Fibroblast of skin of scalp (primary cell): ENCODE results near the gene SCARB2.

Source experiments
- DNase-seq: peaks from one replicate; pipeline ENCODE4 v3.0.0-alpha.2; 2013

SCARB2 gene

DNA sequence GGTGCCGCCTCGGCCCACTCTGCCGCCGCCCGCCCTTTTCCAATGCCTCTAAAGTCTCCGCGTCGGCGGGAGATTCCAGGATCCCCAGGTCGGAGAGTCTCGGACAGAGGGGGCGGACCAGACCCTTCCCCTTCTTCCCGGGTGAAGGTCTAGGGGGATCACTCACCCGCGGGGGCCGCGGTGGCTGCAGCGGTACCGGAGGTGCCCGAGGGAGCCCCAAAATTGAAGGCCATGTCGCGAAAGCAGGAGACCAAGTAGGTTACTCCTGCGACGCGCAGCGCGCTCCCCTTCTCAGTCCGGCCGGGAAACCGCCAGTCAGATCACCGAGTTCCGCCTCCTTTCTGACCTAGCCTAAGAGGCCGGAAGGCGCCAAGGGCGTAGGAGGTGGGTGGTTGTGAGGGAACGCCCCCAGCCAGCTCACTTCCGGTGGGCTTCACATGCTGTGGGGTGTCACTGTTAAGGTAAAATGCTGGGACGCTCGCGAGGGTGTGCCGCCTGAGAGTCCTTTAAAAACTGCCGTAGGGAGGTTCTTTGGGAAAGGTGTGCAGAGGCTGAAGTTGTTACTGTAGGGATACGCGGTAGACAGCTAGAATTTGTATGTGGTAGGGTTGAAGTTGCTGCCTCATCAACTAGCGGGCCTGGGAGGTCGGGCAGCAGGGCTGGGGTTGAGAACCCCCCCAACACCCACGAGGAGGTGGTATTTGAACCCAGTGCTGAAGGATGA lies 65.3 kb downstream of the SCARB2 start, which contains the start of gene NUP54:
Gene NUP54, minus strand, starts transcription at position 256 of the 724 bp plus-strand sequence. Its CDS starts 23 bp downstream, at position 233.
- peak; percentile 94 for DNase-seq

DNA sequence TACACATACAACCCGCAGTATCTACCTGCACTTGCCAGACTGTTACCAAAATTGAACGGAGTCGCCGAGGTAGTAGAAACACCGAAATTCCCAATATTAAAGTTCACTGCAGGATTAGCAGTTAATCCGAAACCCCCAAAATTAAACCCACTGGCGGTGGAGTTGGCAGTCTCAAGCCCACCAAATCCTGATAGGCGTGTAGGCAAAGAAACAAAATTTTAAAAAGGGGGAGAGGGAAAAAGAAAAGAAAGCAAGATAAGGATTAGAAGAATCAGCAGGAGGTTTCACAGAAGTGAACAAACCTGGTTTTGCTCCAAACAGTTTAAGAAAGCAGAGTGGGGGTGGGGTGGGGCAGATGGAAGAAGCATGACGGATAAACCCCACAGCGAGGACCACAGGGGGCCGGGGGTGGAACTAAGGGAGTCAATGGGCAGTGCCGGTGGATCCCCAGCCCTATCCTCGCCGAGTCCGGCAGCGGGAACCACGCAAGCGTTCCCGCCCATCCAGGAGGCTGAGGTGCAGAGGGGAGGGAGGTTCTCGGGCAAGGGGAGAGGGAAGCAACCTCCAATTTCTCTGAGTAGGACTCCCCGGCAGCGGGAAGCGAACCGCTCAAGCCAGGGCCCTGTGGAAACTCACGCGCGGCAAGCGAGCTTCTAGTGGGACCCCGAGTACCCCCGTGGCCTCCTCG lies 66.0 kb downstream of the SCARB2 start:
- DNase-seq, result peak; percentile 82

GRCh38 chr4:76144546-76144945 lies 69.1 kb downstream of the SCARB2 start:
- DNase-seq, result no peak

- no peak for DNase-seq
These were observed 72.4 kb downstream of the SCARB2 start for GRCh38 chr4:76141241-76141640.

DNA sequence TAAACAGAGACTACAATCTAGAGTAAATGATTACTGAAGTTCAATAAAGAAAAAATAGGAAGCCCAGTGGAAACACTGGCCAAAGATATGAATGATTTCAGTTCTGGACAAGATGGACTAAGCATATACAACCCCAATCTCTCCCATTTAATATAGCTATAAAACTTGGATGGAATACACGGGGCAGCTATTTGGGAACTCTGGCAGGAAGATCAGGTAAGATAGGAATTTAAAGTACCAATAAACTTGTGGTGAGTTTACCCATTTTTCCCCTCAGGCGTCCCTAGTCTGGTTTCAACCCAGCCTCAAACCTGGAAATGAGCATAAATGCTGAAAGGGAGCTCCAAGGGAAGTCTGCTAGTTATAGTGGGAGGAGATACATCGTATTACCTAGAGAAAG lies 85.9 kb downstream of the SCARB2 start:
- no peak for DNase-seq

DNA sequence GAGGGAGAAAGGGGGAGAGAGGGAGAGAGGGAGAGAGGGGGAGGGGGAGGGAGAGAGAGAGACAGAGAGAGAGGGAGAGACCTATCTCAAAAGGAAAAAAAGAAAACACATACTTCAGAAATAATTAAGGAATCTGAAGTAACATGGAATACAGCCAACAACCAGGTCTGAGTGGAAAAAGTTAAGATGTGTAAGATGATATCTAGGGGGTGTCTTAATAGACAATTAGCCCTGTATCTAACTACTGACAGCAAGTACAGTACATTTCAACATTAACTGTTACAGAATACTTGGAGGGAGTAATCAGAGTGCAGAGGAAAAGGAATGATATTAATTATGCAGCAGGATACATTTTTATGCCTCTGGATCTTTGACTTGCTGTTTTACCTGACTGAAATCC lies 87.8 kb downstream of the SCARB2 start:
- DNase-seq, result no peak

DNA sequence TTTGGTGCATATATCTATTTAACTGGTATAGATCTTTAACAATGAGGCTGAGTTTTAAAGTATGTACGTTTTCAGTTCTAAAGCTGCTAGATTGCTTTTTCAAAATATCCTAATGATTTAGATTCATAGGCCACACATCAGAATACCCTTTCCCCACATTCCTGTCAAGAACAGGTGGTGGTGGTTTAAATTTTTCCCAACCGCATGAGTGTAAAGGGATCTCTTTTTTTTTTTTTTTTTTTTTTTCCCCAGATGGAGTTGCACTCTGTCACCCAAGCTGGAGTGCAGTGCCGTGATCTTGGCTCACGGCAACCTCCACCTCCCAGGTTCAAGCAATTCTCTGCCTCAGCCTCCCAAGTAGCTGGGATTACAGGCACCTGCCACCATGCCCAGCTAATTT lies 93.4 kb downstream of the SCARB2 start:
- DNase-seq, result no peak

GRCh38 chr4:76117536-76117935 lies 96.1 kb downstream of the SCARB2 start:
- DNase-seq, result no peak

GRCh38 chr4:76116821-76117220 lies 96.8 kb downstream of the SCARB2 start:
- no peak for DNase-seq
